Activated CD4-positive, CD25-positive, alpha-beta regulatory T cell treated with anti-CD3 and anti-CD28 coated beads, Interleukin-2, amount 50 U/mL, for 24 hours (primary cell): ENCODE data around the gene GPATCH8.
"Not testable (repeated sequence)": the region's sequence is repeated elsewhere in the genome, so short reads cannot be mapped to it uniquely, and the experiment has no call there.

Experiments used
- ATAC-seq, 2 donors: fragments of 150-1000 bp; cut with Tn5 transposase; one replicate each; pipeline ENCODE4 v1.10.0; 2021; ENCODE audit warnings: mild to moderate bottlenecking in 1 of 2, moderate library complexity in 1 of 2

Gene GPATCH8

GRCh38 chr17:44527102-44527501 lies 23.9 kb upstream of the GPATCH8 start:
- no peak for ATAC-seq

DNA sequence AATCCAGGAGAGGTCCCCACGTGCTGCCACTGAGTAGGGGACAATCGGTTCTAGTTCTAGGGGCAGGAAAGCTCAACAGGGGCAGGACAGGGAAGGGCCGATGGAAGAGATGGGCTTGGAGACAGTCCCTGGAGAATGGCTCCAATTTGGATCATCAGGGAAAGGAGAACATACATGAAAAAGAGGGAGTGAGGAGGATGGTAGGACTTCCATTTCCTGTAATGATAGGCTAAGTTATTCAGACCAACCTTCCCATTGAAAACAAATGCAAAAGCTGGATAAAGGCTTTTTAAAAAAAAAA lies 20.4 kb upstream of the GPATCH8 start:
- no peak for ATAC-seq

DNA sequence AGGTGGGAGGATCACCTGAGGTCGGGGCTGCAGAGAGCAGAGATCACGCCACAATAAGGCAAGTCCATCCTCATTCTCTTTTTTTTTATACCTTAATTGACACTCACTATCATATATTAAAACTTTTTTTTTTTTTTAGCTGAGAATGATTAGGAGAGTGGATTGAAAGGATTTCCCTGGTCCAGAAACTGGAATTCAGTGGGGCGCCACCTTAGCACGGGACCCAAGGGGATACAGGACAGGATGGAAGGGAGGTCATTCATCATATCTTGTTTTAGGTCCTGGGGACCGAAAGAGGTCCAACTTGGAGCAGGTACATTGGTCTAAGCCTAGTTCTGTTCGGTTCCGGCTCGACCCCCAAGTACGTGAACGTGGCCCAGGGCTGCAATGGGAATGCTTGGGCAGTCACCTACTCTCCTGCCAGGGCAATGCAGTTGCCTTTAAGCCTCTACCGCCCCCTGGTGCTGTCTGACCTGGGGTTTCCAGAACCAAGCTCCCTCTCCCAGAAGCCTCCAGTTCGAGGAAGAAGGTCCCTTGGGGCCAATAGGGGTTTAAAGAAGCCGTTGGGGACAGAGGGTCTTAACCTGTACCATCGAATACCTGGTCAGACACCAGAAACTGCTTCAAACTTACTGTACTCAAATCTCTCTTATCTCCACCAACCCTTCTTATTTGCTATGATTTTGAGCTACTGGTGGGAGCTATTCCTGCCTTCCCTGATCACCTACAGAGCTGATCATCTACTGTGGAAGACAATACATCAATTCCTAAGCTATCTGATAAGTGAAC lies 19.9 kb upstream of the GPATCH8 start:
- ATAC-seq: peak; percentile 27 to 44

DNA sequence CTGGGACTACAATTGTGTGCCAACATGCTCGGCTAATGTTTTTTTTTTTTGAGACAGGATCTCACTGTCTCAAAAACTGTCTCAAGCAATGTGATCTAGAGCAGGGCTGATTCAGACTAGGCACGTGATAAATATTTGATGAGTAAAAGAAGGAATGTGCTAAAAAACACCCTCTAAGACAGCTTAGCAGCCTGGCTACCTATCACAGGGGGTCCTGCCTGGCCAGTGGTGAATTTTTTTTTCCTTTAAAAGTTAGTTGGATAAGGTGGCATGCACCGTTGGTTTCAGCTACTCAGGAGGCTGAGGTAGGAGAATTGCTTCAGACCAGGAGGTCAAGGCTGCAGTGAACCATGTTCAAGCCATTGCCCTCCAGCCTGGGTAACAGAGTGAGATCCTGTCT lies 14.8 kb upstream of the GPATCH8 start:
- no peak for ATAC-seq

- ATAC-seq: not testable (repeated sequence)
Observed at GRCh38 chr17:44511241-44512134, 8.3 kb upstream of the GPATCH8 start.

DNA sequence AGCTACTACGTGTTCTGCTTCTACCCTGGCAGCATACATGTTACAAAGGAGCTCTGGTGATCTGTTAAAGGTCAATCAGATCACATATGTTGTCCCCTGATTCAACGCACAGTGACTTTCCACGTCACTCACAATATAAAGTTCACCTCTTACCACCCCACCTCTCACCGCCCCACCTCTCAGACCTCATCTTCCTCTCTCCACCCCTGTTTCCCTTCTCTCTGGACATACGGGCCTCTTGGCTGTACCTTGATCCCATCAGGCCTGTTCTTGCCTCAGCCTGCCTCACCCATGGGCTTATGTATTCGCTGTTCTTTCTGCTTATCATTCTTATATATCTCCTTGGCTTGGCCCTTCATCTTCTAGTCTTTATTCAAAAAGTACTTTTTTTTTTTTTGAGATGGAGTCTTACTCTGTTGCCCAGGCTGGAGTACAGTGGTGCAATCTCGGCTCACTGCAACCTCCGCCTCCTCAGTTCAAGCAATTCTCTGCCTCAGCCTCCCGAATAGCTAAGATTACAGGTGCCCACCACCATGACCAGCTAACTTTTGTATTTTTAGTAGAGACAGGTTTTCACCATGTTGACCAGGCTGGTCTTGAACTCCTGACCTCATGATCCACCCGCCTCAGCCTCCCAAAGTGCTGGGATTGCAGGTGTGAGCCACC lies 3.9 kb upstream of the GPATCH8 start:
- not testable (repeated sequence) for ATAC-seq

GRCh38 chr17:44502598-44503146 lies 534 bp downstream of the GPATCH8 start:
- peak; percentile 8 to 11 for ATAC-seq

DNA sequence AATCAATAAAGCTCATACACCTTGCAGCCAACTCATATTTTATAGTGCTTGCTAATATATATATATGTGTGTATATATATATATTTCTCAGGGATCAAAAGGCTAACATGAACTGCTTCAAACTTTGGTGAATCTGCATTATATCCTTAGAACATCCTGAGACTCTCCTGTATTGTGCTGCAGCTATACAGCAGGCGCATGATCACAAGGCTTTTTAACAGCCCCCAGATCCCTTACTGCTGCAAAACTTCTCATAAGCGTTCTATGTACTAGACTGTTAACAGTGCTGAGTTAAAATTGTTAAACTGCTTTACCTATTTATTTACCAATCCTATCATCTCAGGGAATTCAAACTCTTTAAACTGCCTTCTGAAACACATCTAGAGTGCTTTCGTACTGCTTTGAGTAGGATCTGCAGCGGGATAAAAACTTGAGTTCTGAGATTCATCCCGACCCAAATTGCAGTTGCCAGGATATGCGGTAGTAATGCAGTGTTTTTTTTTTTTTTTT lies 1.3 kb downstream of the GPATCH8 start:
- no peak for ATAC-seq

DNA sequence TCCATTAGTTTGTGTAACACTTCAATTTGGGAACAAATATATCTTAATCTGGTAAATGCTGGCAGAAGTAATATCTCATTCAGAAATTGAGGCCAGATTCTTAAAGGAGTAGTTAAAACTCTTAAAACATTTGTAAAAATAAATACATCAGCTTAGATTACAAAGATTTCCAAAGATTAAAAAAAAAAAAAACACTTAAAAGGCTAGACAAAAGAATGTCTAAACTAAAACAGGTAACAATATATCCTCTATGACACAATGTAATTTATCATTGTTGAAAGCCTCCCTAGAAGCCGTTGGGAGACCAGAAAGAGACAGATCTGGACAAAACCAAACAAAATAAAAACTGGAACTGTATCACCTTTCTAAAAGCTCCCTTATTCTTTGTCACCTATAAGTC lies 3.5 kb downstream of the GPATCH8 start:
- ATAC-seq: no peak

DNA sequence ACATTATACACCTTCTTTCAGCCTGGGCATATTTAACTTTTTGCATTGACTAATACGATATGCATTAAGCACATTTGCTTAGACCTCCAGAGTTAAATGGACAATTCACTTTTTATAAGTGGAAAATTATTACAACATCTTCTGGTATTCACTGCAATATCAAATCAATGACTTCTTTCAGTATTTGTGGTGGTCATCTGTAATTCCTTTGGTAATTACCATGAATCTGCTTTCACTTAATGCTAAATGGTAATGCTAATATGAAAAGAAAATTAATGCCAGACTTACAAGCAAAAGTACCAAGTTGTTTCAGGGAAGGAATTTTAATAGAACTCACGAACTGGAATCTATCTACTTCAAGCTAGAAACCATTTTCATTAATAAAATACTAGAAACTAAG lies 6.4 kb downstream of the GPATCH8 start:
- no peak for ATAC-seq

DNA sequence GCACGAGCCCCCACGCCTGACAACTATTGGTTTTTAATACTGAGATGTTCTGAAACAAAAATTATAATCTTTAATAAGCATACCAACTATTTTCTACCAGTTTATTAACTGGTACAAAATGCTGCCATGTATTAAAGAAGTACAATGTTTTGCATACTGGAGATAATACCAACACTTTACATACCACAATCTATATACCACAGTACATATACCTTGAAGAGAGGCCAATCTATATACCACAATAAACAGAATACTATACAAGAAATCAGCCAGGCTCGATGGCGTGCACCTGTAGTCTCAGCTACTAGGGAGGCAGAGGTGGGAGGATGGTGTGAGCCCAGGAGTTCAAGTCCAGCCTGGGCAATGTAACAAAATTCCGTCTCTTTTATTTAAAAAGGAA lies 9.9 kb downstream of the GPATCH8 start:
- no peak for ATAC-seq

GRCh38 chr17:44492706-44493272 lies 10.4 kb downstream of the GPATCH8 start:
- ATAC-seq: no peak

DNA sequence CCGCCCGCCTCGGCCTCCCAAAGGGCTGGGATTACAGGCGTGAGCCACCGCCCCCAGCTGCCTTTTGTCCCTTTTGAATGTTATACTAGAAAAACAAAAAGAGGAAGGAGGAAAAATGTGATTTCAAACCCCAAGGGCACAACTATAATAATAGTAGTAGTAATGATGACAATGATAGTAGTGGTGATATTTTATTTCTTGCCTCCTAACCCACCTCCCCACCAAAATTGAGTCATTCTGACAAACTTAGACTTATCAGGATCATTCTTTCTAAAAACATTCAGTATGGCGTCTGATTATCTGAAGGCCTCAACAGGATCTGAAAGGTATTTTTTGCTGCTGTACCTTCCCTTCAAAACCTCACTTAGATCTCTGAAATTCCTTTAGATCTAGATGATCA lies 13.6 kb downstream of the GPATCH8 start:
- no peak for ATAC-seq

GRCh38 chr17:44487170-44487569 lies 16.0 kb downstream of the GPATCH8 start:
- ATAC-seq: no peak

DNA sequence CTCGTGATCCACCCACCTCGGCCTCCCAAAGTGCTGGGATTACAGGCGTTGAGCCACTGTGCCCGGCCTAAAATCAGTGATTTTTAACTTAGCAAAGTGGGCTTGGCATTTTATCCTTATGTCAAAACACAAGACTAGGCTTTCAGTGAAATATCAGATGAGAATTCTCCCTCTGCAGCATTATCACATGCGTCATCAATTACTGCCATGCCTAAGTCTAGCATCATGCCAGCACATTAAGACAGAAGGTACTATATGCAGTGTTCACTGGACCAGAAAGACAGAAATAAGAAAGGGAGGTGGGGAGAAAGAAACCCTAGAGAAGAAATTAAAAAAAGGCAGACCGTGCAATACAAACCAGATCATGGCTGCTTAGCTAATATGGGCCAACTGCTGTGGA lies 29.8 kb downstream of the GPATCH8 start:
- ATAC-seq: no peak

DNA sequence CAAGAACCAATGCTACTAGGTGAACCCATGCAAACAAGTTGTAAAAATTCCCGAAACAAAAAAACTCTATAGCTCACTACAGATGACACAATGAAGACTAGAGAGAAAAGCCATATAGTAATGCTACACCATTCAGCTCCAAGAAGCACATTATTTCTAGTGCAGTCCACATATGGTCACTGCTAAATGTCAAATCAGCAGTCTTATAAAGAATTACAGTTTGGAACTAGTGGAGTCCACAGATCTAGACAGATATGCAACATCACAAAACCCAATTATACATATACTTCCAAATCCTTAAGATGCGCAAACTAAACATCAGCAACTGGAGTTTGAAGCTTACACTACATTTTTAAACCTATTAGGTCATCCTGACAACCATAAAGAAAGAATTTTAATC lies 33.5 kb downstream of the GPATCH8 start:
- no peak for ATAC-seq

- ATAC-seq: no peak
Observed at GRCh38 chr17:44467108-44467507, 36.1 kb downstream of the GPATCH8 start.

GRCh38 chr17:44466339-44466738 lies 36.9 kb downstream of the GPATCH8 start:
- no peak for ATAC-seq

- ATAC-seq: no peak
Observed at GRCh38 chr17:44465897-44466296, 37.3 kb downstream of the GPATCH8 start.

- no peak for ATAC-seq
Observed at GRCh38 chr17:44465276-44465675, 37.9 kb downstream of the GPATCH8 start.

DNA sequence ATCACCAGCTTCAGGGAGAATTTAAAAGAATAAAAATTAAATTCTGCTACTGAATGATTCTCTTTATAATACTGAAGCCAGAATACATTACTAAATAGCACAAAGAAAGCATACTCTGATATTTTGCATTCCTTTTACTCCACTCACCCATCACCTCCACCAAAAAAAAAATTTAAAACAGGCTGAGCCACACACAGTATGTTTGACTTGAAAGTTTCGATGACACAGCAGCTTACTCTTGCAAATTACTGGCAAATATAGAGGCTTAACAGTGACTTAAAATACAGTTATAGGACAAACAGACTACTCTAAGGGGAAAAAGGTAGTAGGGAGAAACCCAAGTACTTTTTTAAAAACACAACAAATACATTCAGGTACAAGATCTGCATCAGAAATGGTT lies 39.2 kb downstream of the GPATCH8 start:
- no peak for ATAC-seq

- no peak for ATAC-seq
Observed at GRCh38 chr17:44451832-44452231, 51.4 kb downstream of the GPATCH8 start.
